ES-I3 (cell line): ENCODE data around the gene GDF11.

Source experiments
- H3K36me3 ChIP-seq: 2 replicates; pipeline ENCODE4 v1.6.1; 2013; ENCODE audit warnings: mild to moderate bottlenecking, low read length, control low read depth, moderate library complexity; ENCODE audit not compliant: insufficient read depth
- H3K4me1 ChIP-seq: 2 replicates; pipeline ENCODE4 v1.6.1; 2013; ENCODE audit warnings: mild to moderate bottlenecking, control low read depth, low read length; ENCODE audit not compliant: insufficient read depth
- H3K9ac ChIP-seq: 2 replicates; pipeline ENCODE4 v1.6.1; 2013; ENCODE audit warnings: low read depth, mild to moderate bottlenecking, low read length, moderate library complexity
- H3K9me3 ChIP-seq: 2 replicates; pipeline ENCODE4 v1.6.1; 2013; ENCODE audit warnings: mild to moderate bottlenecking, low read length, moderate library complexity; ENCODE audit not compliant: control insufficient read depth, insufficient read depth

The GDF11 gene

DNA sequence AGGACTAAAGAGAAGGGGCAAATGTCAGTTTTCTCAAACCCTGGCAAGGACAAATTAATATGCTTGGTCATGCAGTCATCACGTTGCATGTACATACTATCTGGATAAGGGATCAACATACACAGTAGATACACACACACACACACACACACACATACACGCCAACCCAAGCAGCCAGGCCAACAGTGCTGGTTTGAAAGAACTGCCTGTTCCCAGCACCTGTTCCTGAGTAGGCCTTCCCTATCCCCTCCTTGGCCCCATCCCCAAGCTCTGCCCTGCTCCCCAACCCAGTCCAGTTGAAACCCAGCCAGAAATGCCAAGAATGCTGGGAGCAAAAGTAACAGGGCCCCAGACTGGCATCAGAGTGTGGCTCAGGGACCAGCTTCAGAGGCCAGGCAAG is 39.6 kb upstream of the GDF11 start:
- H3K9ac ChIP-seq: no peak overlapping the region
- no peaks in the 10 kb centered on the region for H3K4me1 ChIP-seq
- no peaks in the 10 kb centered on the region for H3K9me3 ChIP-seq

DNA sequence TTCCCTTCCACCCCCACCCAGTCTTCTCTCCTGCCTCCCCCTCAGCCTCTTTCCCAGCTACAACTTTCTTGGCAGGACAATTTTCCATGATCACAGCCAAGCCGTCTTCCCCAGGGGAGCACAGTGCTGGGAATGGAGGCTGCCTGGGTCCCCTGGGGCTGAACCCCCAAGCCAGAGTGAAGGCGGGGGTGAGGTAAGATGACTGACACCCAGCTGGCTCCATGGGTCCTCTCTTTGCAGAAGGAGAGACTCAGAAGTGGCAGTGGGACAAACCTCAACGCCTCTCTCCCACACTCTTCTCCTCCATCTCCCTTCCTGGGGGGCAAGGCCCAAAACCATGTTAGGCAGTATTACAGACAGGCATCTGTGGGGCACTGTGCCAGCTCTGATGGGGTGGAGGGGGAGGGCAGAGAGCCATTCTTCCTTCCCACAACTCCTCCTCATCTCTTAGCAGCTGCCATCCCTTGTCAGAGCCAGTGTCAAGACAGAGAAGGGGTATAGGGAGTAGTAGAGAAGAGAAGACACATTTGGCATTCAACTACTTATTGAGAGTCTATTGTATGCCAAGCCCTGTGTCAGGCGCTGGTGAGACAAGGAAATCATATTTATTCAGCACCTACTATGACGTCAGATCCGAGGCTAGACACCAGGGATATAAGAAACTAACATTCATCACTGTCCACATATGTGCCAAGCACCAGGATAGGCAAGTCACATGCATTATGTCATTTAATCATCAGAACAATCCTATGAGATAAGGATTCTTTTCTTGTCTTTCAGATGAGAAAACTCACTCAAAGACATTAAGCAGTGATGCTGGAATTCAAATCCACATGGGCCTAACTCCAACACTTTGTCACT is 38.8 kb upstream of the GDF11 start:
- Histone ChIP-seq H3K4me1 (no peaks in the 10 kb centered on the region), H3K9me3 (no peaks in the 10 kb centered on the region), H3K36me3 (no peaks in the 10 kb centered on the region), H3K9ac (no peak overlapping the region)

More for the DNA sequence above, 39.6 kb upstream of the GDF11 start:
- H3K36me3 ChIP-seq: no peaks in the 10 kb centered on the region

DNA sequence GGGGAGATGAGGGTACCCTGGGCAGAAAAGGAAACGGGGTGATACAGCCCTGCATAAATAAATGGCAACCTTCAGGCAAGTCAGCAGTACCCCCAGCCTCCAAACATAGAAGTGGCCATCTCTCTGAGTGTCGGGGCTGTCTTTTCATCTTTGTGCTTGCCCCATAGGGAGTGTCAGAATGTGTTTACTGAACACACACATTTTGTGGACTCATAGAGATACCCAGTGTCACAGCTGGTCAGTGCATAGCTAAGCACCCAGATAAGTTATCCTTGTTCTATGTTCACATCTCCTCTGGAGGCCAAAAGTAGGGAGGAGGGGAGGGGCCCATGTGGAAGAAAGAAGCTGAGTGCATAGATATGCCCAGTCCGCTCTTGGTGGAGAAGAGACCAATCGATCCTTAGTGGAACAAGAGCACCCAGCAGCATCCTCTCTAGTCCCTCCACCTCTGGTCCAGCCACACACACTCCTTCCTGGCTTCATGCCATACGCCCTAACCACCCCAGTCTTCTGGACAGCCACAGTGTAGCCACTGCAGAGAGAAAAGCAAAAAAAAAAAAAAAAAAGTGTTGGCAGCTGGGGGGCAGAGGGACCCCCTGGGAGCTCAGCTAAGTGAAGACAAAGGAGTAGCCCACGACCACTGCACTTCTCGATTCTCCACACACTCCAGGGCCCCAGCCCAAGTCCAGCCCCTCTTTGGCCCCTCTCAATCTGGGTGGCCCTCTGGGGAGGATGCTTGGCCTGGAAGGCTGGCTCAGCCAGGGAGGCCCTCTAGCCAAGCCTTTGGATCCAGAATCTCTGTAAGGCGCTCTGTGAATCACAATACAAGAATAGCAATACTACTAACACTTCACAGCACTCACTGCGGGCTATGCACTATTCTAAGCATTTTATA is 37.9 kb upstream of the GDF11 start:
- H3K36me3 ChIP-seq: no peaks in the 10 kb centered on the region
- no peaks in the 10 kb centered on the region for H3K4me1 ChIP-seq
- no peaks in the 10 kb centered on the region for H3K9me3 ChIP-seq
- H3K9ac ChIP-seq: no peak overlapping the region

DNA sequence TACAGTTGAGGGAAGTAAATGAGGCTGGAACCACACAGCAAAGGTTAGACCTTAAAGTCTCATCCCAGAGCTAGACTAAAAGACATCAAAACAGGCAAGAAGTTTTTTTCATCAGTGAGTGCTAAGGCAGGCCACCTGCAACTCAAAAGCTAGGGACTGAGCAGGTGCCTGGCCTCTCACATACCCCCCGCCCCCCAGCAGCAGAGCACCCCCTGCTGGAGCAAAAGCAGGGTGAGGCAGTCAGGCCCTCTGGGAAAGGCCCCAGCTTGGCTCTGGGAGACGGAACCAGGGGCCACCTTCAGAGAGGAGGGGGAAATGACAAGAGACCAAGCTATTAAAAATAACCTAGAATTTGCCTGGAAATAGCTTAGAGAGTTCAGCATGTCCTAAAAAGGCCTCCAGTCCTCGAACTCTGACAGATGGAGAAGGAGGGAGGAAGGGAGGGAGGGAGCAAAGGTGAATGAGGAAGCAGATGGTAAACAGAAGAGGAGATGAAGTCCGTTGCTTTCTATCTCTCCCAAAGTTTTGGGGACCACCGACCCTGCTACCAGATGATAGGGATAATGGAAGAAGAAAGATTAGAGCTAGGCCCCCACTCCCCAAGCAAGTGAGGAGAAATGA is 37.0 kb upstream of the GDF11 start:
- Histone ChIP-seq H3K4me1 (no peaks in the 10 kb centered on the region), H3K9ac (peak overlapping the region; percentile 75; the same call in 1 of the 2 replicates), H3K36me3 (no peaks in the 10 kb centered on the region), H3K9me3 (no peaks in the 10 kb centered on the region)

DNA sequence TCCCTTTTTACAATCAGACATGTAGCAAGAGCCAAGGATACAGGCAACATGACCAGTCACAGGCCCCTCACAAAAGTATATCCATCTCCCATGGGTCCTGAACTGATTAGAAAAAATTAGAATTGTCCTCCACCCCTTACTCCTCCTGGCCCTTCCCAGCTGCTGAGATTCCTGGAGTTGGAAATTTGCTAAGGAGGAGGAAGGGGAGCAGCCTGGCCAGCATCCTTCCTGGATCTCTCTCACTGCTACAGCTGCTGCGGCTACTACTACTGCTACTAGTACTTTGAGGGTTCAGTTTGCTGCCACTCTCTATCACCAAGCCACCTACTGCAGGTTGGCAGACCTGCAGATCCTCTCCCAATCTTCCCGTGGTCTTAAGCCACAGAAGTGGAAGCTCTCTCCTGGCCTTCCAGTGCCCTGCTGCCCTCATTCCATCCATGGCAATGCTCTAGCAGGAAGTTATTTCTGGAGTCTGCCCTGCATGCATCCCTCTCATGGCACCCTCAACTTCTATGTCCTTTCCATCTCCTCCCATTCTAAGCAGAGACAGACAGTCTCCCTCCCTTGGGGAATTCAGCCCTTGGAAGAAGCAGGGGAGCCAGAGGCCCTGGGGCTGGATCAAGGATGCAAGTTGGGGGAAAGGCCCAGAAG is 36.2 kb upstream of the GDF11 start:
- Histone ChIP-seq H3K9ac (peak overlapping the region; percentile 75), H3K36me3 (no peaks in the 10 kb centered on the region), H3K4me1 (no peaks in the 10 kb centered on the region), H3K9me3 (no peaks in the 10 kb centered on the region)

DNA sequence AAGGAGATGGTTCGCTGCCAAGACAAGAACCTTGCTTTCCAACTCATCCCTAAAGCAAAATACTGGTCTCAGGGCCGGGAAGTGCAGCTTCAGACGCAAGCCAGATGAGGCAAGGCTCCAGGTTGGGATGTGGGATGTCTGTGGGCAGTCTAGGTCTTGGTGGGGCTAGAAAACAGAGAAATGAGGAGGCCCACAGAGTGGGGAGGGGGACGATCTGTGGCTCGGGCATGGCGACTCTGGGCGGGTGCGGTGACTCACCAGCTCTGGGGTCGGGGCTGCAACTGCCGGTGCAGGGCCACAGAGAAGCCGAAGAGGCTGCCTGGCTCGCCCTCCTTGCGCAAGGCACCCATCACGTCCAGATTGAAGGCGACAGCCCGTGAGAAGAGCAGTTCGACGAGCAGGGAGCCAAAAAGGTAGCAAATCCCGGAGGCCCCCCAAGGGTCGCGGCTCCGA is 35.7 kb upstream of the GDF11 start:
- H3K9ac ChIP-seq: peak overlapping the region; percentile 75
- H3K36me3 ChIP-seq: no peaks in the 10 kb centered on the region
- H3K4me1 ChIP-seq: no peaks in the 10 kb centered on the region
- no peaks in the 10 kb centered on the region for H3K9me3 ChIP-seq

DNA sequence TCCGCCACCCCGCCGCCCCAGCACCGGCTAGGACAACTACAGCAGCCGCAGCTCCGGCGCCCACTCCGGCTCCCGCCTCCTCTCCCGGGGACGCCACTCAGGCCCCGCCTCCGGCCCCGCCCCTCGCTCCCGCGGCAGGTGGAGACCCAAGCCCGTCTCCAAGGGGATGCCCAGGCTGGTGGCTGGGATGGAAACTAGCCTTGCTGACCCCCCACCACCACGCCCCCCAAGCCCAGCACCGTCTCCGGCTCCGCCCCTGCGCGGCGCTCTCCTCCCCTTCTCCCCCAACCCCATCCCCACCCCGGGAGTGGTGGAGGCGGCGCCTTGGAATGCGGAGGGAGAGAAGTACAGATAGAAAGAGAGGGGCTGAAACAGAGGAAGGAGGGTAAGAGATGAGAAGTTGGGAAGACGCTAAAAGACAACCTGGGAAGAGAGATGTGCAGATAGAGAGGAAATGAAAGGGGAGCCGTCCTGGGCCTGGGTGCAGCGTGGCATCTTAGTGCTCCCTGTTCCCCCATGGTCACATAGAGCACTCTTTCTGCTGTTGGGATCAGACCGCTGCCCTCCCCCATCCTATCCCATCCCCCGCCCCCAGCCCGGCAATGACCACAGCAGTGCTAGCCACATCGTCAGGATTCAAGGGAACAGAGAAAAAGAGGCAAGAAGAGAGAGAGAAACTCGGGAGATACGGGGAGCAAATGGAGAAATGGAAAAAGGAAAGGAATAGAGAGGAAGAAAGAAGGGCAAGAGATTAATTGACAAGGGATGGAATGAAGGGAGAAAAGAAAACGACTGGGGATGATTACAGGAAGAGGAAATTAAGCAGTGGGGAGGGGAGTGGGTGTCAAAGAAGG is 34.9 kb upstream of the GDF11 start, which contains the start of gene ITGA7:
Gene ITGA7, minus strand, starts transcription at position 64 of the 854 bp plus-strand sequence. CDS start 222 bp downstream, outside the sequence.
- Histone ChIP-seq H3K9me3 (no peaks in the 10 kb centered on the region), H3K36me3 (no peaks in the 10 kb centered on the region), H3K9ac (peak within 1 kb of the TSS; percentile 75), H3K4me1 (no peaks in the 10 kb centered on the region)

DNA sequence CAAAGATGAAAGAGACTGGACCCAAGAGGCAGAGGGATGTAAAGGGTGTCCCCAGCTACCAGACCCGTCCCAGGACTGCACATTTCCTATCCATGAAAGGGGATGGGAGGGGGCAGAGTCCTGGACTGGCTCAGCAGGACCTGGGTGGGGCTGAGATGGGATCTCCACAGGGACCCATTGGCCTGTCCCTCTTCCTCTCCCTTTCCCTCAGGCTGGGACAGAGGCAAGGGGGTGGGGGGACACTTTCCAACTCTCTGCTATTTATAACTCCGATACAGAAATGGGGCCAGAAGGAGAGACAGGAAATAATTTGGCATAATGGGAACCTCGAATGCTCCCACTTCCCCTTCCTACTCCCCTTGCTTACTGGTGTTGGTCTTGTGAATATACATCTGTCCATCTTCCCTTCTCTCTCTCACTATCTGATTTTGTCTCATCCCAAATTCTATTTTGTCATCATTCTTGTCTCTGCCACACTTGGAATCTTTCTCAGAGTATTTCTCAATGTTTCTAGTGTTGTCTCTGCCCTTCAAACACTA is 34.2 kb upstream of the GDF11 start:
- H3K9ac ChIP-seq: peak overlapping the region; percentile 56; the same call in 1 of the 2 replicates
- no peaks in the 10 kb centered on the region for H3K36me3 ChIP-seq
- no peaks in the 10 kb centered on the region for H3K9me3 ChIP-seq
- H3K4me1 ChIP-seq: no peaks in the 10 kb centered on the region

DNA sequence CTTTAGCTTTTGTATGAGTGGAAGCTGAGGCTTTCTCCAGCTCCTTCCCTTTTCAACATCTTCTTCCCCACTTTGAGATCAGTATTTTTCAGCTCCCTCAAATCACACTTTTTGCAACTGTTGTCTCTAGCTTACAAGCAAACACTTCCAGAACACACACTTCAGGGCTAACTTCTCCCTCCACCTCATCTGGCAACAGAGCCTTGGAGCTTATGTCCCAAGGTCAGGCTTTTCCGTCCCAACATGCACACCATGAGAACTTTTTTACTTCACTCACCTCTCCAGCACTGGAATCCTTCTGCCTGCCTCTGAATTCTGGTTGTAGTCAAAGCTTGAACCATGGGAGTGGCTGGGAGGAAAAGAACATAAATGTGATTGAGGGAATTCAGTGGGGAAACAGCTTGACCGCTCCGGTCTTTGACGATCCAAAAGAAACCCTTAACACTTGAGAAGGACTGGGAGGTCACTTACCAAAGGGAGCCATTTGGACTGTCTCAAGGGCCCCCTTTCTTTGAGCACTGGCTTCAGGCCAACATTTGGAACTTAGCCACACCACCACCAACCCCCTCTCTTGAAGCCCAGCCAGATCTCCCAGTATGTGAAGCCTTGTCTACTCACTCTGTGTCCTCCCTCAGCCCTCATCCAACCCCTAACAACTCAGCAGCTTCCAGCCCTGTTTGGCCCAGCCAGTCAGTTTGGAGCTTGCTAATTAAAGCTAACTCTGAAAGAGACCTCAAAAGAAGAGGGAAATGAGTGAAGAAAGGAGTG is 31.0 kb upstream of the GDF11 start:
- Histone ChIP-seq H3K4me1 (0 out of 2 replicates have a peak, but pooled peaks cover 6% of the 10 kb centered on the region), H3K9ac (no peak overlapping the region), H3K36me3 (no peaks in the 10 kb centered on the region), H3K9me3 (no peaks in the 10 kb centered on the region)

DNA sequence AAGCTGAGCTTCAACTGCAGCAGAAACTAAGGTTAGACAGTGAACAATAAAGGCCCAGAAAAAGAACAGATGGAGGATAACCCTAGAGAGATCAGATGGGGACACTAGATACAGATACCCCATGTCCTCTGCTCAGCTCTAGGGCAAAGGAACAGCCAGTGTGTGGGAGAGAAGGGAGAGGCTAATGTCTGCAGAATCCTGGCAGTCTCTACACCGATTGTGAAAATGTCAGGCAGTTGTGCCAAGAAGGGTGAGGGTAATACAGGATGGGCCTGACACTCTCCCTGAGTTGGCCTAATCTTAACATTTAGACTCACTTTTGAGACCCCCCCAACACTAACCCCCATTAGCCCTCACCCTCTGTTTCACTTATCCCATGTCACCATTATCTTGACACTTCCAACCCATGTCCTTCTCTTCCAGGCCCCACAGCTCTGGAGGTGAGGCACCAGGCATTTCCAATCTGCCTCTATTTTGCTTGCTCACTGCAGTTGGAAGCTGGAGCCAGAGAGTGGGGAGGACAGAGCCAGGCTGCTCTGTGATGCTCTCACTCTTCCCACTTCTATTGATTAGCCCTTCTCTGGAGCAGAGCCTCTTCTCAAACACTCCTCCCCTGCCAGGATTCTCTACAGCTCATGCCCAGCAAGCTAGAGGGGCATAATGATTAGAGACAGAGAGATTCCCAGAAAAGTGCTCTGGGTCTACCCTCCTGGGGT is 30.1 kb upstream of the GDF11 start:
- H3K36me3 ChIP-seq: no peaks in the 10 kb centered on the region
- H3K9ac ChIP-seq: no peak overlapping the region
- no peaks in the 10 kb centered on the region for H3K9me3 ChIP-seq
- H3K4me1 ChIP-seq: peaks cover 12% of the 10 kb centered on the region; the same call in 1 of the 2 replicates

DNA sequence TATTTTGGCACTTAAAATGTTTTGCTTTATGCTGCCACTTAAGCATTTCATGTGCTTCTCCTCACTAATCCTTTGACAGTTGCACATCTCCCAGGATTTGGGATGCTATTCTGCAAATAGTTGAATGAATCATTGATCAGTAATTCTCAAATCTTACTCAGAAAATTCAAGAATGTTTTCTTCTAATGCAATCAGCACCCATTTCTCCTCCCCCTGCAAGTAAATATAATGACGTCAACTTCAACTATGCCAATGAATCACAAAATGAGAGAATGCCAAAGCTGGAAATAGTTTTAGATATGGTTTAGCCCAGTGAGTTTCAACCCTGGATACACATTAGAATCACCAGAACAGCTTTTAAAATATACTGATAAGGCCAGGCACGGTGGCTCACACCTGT is 29.2 kb upstream of the GDF11 start:
- Histone ChIP-seq H3K9me3 (no peaks in the 10 kb centered on the region), H3K36me3 (no peaks in the 10 kb centered on the region), H3K9ac (no peak overlapping the region), H3K4me1 (peaks cover 18% of the 10 kb centered on the region)

DNA sequence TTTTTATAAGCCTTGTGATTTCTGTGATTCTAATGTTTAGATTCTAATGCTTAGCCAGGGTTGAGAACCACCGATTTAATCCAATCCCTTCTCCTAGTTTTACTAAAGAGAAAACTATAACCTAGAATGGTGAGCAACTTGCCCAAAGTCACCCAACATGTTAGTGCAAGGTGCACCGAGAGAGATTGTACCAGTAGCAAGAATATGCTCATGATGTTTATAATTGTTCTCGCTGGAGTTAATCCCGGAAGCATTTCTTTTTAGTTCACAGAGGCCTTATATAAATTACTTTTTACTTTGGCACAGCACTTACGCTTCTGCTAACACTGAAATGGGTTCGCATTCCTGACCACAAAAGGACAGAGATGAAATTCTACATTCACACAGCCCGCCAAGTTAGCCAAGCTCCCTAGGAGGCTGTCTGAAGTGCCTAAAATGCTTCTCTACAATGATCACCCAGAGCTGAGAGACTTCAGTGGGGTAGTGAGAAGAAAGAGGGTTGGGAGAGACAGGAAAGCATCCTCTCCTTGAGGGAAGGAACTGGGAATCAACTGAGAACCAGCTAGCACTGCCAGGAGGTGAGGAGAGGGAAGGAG is 27.7 kb upstream of the GDF11 start:
- Histone ChIP-seq H3K4me1 (peaks cover 31% of the 10 kb centered on the region), H3K9me3 (no peaks in the 10 kb centered on the region), H3K36me3 (no peaks in the 10 kb centered on the region), H3K9ac (peak overlapping the region; percentile 86)
